Adrenal gland (tissue), 5 donors: ENCODE measurements around the gene PCSK9.

Source experiments
- CTCF ChIP-seq, 6 experiments: fragments of 450-650 bp in 4 of 6; fragments of 200-600 bp in 2 of 6; sonication (generic) in 1 of 6; IDR thresholded peaks; 1 replicate in 5 of 6; 2 replicates in 1 of 6; pipeline versions ENCODE4 v1.5.1 to v1.8.0; 2016 to 2021; ENCODE audit warnings: antibody characterized with exemption in 6 of 6, mild to moderate bottlenecking in 2 of 6, moderate library complexity in 1 of 6
- POLR2A ChIP-seq, 2 donors: fragments of 450-650 bp; IDR thresholded peaks; one replicate each; pipeline ENCODE4 v1.6.1; 2017; ENCODE audit warnings: antibody characterized with exemption in 2 of 2, mild to moderate bottlenecking in 2 of 2, moderate library complexity in 1 of 2
- donor health status: DM: no; HTN: no; CAD: no.

DNA sequence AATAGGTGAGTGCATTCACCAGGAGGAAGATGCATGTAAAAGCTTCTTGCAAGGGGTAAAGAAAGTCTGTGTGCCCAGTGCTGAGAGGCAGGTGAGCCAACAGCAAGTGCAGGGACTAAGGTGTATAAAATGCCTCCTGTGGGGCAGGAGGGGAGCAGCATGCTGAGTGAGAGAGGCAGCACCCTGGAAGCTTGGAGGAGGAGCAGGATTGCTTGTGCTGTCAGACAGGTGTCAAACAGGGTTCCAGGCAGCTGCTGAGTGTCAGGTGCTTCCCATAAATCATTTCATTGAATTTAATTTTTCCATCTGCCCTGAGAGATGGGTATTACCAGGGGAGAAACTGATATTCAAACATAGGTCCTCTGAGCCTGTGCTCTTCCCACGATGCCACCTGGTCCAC, 26.7 kb upstream of the PCSK9 start:
- TF ChIP-seq CTCF (IDR thresholded peaks at IDR 0.05) (no peak), POLR2A (IDR thresholded peaks at IDR 0.05) (no peak)
